HepG2 (cell line): ENCODE measurements around the gene FOXD3. TPM values are rescaled to one million over a fixed set of nuclear protein-coding genes. Genes with fewer than 3 reads are reported as not detected.
A peak's percentile ranks its signal among the peaks of the same experiment; 100 is the strongest.

Experiments
- BRD4 ChIP-seq: sonication (generic); formaldehyde crosslinking; IDR thresholded peaks from 2 replicates; pipeline ENCODE4 v1.4.0; 2020; ENCODE audit warnings: missing genetic modification reagents
- FOXM1 ChIP-seq: sonication (generic); formaldehyde crosslinking; IDR thresholded peaks from 2 replicates; pipeline ENCODE4 v1.5.0; 2020; ENCODE audit warnings: missing genetic modification reagents
- KDM4B ChIP-seq: sonication (generic); formaldehyde crosslinking; IDR thresholded peaks from 2 replicates; pipeline ENCODE4 v1.4.0; 2020; ENCODE audit warnings: missing genetic modification reagents
- KLF12 ChIP-seq: sonication (generic); formaldehyde crosslinking; IDR thresholded peaks from 2 replicates; pipeline ENCODE4 v1.4.0; 2020; ENCODE audit warnings: missing genetic modification reagents, borderline replicate concordance
- MAF1 ChIP-seq: sonication (generic); formaldehyde crosslinking; IDR thresholded peaks from 2 replicates; pipeline ENCODE4 v1.5.0; 2020; ENCODE audit warnings: missing genetic modification reagents, borderline replicate concordance
- MED13 ChIP-seq: sonication (generic); formaldehyde crosslinking; IDR thresholded peaks from 2 replicates; pipeline ENCODE4 v1.5.0; 2020; ENCODE audit warnings: missing genetic modification reagents
- SMARCC2 ChIP-seq: fragments of 450-650 bp; IDR thresholded peaks from 2 replicates; pipeline ENCODE4 v1.6.1; 2017; ENCODE audit warnings: antibody characterized with exemption, mild to moderate bottlenecking
- SRSF9 ChIP-seq: fragments of 200-400 bp; formaldehyde crosslinking; IDR thresholded peaks from 2 replicates; pipeline ENCODE4 v1.6.1; 2018; ENCODE audit warnings: borderline replicate concordance, mild to moderate bottlenecking, low read depth, low read length; ENCODE audit not compliant: insufficient read depth, poor library complexity, severe bottlenecking
- ZFP82 ChIP-seq: sonication (generic); formaldehyde crosslinking; IDR thresholded peaks from 2 replicates; pipeline ENCODE4 v1.5.1; 2020; ENCODE audit warnings: mild to moderate bottlenecking, missing genetic modification reagents, borderline replicate concordance
- ZNF251 ChIP-seq: sonication (generic); formaldehyde crosslinking; IDR thresholded peaks from 2 replicates; pipeline ENCODE4 v1.9.0; 2021; ENCODE audit warnings: mild to moderate bottlenecking, missing genetic modification reagents
- ZNF350 ChIP-seq: sonication (generic); formaldehyde crosslinking; IDR thresholded peaks from 2 replicates; pipeline ENCODE4 v1.4.0; 2020; ENCODE audit warnings: mild to moderate bottlenecking, low read depth, missing genetic modification reagents, borderline replicate concordance
- ZNF552 ChIP-seq: sonication (generic); formaldehyde crosslinking; IDR thresholded peaks from 2 replicates; pipeline ENCODE4 v1.9.0; 2022; ENCODE audit warnings: missing genetic modification reagents, mild to moderate bottlenecking, borderline replicate concordance
- ZNF839 ChIP-seq: sonication (generic); formaldehyde crosslinking; IDR thresholded peaks from 2 replicates; pipeline ENCODE4 v1.4.0; 2020; ENCODE audit warnings: missing genetic modification reagents, mild to moderate bottlenecking, borderline replicate concordance
- polyA plus RNA-seq, 8 experiments: library from polyadenylated mRNA; depleted of rRNA in 3 of 8; stranded (reverse) in 7 of 8; unstranded in 1 of 8; fragments of >200 nt; fragmentation: Illumina TruSeq in 4 of 8; extraction: Trizol in 4 of 8; gene quantifications; 2 replicates each; pipeline versions ENCODE4 v1.2.1 to v1.2.3, GENCODE V29; 2011 to 2016; ENCODE audit warnings: low read depth in 4 of 8, missing spikeins in 1 of 8, mixed read lengths in 1 of 8; ENCODE audit not compliant: insufficient read depth in 1 of 8
- total RNA-seq, 5 experiments: library from RNA; depleted of rRNA; stranded (reverse); fragments of >200 nt; fragmentation: Illumina TruSeq; extraction: Trizol; gene quantifications; 2 replicates each; pipeline ENCODE4 v1.2.3, GENCODE V29; 2016; ENCODE audit warnings: low read depth in 1 of 5
- TF ChIP-seq, protein P1 (sequence below): IDR thresholded peaks from 2 replicates; pipeline ENCODE4 v1.6.1; 2016; ENCODE audit warnings: missing compliant biosample characterization, missing genetic modification reagents, borderline replicate concordance
- TF ChIP-seq, protein P2 (sequence below): sonication (generic); formaldehyde crosslinking; IDR thresholded peaks from 2 replicates; pipeline ENCODE4 v1.8.1; 2023; ENCODE audit warnings: missing genetic modification reagents, mild to moderate bottlenecking, borderline replicate concordance
- TF ChIP-seq, protein P3 (sequence below): sonication (generic); formaldehyde crosslinking; IDR thresholded peaks from one replicate; pipeline ENCODE4 v1.5.1; 2020; ENCODE audit warnings: mild to moderate bottlenecking, missing genetic modification reagents; ENCODE audit errors: not compliant biosample characterization
- TF ChIP-seq, protein P4 (sequence below): sonication (generic); formaldehyde crosslinking; IDR thresholded peaks from 2 replicates; pipeline ENCODE4 v1.4.0; 2020; ENCODE audit warnings: missing genetic modification reagents
- TF ChIP-seq, protein P5 (sequence below): sonication (generic); formaldehyde crosslinking; IDR thresholded peaks from 2 replicates; pipeline ENCODE4 v1.8.1; 2023; ENCODE audit warnings: mild to moderate bottlenecking, missing genetic modification reagents

The FOXD3 gene
- total and polyA plus RNA-seq, 2 of the 13 experiments (the other 11 are each of a cell fraction or from before 2014, with no cell fraction given): not detected

DNA sequence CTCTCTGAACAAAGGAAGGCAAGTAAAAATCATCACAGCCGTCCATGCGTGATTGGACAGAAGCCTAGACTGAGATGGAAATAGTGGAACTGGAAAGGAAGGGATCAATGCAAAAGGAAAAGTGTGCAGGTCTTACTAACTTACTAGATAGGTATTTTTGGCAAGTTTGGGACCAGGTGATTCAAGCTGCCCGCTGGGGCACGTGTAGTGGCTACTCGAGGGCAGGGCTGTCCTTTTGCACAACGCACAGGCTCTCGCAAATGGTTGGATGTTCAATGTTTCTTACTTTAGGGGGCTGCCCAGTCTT, 44.5 kb downstream of the FOXD3 start (continued):
- TF ChIP-seq, protein P1, sequence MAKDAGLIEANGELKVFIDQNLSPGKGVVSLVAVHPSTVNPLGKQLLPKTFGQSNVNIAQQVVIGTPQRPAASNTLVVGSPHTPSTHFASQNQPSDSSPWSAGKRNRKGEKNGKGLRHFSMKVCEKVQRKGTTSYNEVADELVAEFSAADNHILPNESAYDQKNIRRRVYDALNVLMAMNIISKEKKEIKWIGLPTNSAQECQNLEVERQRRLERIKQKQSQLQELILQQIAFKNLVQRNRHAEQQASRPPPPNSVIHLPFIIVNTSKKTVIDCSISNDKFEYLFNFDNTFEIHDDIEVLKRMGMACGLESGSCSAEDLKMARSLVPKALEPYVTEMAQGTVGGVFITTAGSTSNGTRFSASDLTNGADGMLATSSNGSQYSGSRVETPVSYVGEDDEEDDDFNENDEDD (CRISPR knock-in tag): no peak
- TF ChIP-seq ZFP82 (CRISPR knock-in tag) (no peak), ZNF350 (CRISPR knock-in tag) (no peak), SMARCC2 (no peak), ZNF552 (CRISPR knock-in tag) (0 out of 2 replicates have a peak, but pooled peaks have one; percentile 45), MAF1 (0 out of 2 replicates have a peak, but pooled peaks have one; percentile 14), FOXM1 (CRISPR knock-in tag) (no peak), SRSF9 (no peak), ZNF839 (CRISPR knock-in tag) (no peak), BRD4 (CRISPR knock-in tag) (0 out of 2 replicates have a peak, but pooled peaks have one; percentile 27), KLF12 (CRISPR knock-in tag) (0 out of 2 replicates have a peak, but pooled peaks have one; percentile 10), MED13 (CRISPR knock-in tag) (0 out of 2 replicates have a peak, but pooled peaks have one; percentile 13), ZNF251 (CRISPR knock-in tag) (0 out of 2 replicates have a peak, but pooled peaks have one; percentile 30), KDM4B (CRISPR knock-in tag) (no peak)
- TF ChIP-seq, protein P2, sequence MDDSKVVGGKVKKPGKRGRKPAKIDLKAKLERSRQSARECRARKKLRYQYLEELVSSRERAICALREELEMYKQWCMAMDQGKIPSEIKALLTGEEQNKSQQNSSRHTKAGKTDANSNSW (CRISPR knock-in tag): no peak
- TF ChIP-seq, protein P3, sequence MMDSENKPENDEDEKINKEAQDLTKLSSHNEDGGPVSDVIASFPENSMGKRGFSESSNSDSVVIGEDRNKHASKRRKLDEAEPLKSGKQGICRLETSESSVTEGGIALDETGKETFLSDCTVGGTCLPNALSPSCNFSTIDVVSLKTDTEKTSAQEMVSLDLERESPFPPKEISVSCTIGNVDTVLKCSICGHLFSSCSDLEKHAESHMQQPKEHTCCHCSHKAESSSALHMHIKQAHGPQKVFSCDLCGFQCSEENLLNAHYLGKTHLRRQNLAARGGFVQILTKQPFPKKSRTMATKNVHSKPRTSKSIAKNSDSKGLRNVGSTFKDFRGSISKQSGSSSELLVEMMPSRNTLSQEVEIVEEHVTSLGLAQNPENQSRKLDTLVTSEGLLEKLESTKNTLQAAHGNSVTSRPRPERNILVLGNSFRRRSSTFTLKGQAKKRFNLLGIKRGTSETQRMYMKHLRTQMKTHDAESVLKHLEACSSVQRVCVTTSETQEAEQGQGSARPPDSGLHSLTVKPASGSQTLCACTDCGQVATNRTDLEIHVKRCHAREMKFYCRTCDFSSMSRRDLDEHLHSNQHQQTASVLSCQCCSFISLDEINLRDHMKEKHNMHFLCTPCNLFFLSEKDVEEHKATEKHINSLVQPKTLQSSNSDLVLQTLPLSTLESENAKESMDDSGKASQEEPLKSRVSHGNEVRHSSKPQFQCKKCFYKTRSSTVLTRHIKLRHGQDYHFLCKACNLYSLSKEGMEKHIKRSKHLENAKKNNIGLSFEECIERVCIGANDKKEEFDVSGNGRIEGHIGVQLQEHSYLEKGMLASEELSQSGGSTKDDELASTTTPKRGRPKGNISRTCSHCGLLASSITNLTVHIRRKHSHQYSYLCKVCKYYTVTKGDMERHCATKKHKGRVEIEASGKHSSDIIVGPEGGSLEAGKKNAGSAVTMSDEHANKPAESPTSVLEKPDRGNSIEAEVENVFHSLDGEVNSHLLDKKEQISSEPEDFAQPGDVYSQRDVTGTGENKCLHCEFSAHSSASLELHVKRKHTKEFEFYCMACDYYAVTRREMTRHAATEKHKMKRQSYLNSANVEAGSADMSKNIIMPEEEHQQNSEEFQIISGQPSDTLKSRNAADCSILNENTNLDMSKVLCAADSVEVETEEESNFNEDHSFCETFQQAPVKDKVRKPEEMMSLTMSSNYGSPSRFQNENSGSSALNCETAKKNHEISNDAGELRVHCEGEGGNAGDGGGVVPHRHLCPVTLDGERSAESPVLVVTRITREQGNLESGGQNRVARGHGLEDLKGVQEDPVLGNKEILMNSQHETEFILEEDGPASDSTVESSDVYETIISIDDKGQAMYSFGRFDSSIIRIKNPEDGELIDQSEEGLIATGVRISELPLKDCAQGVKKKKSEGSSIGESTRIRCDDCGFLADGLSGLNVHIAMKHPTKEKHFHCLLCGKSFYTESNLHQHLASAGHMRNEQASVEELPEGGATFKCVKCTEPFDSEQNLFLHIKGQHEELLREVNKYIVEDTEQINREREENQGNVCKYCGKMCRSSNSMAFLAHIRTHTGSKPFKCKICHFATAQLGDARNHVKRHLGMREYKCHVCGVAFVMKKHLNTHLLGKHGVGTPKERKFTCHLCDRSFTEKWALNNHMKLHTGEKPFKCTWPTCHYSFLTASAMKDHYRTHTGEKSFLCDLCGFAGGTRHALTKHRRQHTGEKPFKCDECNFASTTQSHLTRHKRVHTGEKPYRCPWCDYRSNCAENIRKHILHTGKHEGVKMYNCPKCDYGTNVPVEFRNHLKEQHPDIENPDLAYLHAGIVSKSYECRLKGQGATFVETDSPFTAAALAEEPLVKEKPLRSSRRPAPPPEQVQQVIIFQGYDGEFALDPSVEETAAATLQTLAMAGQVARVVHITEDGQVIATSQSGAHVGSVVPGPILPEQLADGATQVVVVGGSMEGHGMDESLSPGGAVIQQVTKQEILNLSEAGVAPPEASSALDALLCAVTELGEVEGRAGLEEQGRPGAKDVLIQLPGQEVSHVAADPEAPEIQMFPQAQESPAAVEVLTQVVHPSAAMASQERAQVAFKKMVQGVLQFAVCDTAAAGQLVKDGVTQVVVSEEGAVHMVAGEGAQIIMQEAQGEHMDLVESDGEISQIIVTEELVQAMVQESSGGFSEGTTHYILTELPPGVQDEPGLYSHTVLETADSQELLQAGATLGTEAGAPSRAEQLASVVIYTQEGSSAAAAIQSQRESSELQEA (CRISPR knock-in tag): no peak
- TF ChIP-seq, protein P4, sequence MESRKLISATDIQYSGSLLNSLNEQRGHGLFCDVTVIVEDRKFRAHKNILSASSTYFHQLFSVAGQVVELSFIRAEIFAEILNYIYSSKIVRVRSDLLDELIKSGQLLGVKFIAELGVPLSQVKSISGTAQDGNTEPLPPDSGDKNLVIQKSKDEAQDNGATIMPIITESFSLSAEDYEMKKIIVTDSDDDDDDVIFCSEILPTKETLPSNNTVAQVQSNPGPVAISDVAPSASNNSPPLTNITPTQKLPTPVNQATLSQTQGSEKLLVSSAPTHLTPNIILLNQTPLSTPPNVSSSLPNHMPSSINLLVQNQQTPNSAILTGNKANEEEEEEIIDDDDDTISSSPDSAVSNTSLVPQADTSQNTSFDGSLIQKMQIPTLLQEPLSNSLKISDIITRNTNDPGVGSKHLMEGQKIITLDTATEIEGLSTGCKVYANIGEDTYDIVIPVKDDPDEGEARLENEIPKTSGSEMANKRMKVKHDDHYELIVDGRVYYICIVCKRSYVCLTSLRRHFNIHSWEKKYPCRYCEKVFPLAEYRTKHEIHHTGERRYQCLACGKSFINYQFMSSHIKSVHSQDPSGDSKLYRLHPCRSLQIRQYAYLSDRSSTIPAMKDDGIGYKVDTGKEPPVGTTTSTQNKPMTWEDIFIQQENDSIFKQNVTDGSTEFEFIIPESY (CRISPR knock-in tag): 0 out of 2 replicates have a peak, but pooled peaks have one; percentile 11
- TF ChIP-seq, protein P5, sequence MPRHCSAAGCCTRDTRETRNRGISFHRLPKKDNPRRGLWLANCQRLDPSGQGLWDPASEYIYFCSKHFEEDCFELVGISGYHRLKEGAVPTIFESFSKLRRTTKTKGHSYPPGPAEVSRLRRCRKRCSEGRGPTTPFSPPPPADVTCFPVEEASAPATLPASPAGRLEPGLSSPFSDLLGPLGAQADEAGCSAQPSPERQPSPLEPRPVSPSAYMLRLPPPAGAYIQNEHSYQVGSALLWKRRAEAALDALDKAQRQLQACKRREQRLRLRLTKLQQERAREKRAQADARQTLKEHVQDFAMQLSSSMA (CRISPR knock-in tag): no peak
